22Rv1 (cell line): Measurements from ENCODE around the gene TNFRSF8.

ENCODE experiments used
- H3K27ac ChIP-seq: fragments of 450-650 bp; 2 replicates; pipeline ENCODE4 v1.5.1; 2017
- CTCF ChIP-seq: fragments of 450-650 bp; IDR thresholded peaks from 2 replicates; pipeline ENCODE4 v1.5.1; 2017; ENCODE audit warnings: mild to moderate bottlenecking
- ZFX ChIP-seq: fragments of 450-650 bp; IDR thresholded peaks from 2 replicates; pipeline ENCODE4 v1.6.1; 2017; ENCODE audit warnings: antibody characterized with exemption, borderline replicate concordance

The TNFRSF8 gene

GRCh38 chr1:12111741-12112140 lies 48.6 kb downstream of the TNFRSF8 start:
- no peak overlapping the region for H3K27ac ChIP-seq
- no peak for TF ChIP-seq ZFX

DNA sequence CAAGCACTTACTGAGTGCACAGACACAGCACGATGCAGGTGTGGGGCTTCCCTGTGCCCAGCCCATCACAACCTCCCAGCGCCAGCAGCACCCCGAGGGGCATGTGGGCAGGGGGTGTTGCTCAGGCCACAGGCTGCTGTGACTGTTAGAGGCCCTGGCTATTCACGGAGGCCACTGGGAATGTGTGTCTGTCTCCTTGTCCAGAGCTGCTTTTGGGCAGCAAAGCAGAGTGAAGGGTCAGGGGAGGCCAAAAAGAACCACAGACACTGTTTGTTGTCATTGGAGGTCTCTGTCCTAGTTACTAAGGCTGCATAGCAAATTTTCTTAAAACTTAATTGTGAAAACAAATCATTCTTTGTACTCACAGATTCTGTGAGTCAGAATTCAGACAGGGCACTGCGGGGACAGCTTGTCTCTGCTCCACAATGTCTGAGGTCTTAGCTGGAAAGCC lies 49.6 kb downstream of the TNFRSF8 start:
- no peak for TF ChIP-seq CTCF
- TF ChIP-seq ZFX: no peak
- H3K27ac ChIP-seq: no peak overlapping the region

DNA sequence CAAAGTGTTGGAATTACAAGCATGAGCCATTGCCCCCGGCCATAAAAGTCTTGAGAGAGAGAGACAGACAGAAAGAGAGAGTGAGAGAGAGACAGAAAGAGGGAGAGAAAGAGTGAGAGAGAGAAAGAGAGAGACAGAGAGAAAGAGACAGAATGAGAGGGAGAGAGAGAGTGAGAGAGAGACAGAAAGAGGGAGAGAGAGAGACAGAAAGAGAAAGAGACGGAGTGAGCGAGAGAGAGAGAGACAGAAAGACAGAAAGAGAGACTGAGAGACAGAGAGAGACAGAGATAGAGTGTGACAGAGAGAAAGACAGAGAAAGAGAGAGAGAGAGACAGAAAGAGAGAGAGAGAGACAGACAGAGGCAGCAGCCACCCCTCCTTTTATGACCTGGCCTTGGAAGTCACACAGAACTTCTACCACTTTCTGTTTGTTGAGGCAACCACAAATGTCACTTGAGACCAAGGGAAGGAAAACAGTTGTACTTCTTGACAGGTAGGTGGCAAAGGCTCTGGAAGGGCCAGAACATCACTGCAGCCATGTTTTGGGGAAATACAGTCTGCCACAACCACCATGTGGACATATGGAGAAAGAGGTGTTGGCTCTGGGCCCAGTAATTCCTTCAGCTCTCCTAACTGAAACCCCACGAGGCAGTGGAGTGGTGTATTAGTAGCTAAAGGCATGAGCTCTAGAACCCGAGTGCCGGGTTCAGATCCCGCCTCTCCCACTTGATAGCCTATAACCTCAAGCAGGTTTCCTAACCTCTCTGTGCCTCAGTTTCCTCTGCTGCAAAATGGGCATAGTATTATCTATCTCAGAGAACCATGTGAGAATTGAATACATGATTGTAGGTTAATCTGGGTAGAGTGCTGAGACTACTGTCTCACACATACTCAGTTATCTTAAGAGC lies 50.6 kb downstream of the TNFRSF8 start:
- TF ChIP-seq CTCF (no peak), ZFX (no peak)
- H3K27ac ChIP-seq: no peak overlapping the region

DNA sequence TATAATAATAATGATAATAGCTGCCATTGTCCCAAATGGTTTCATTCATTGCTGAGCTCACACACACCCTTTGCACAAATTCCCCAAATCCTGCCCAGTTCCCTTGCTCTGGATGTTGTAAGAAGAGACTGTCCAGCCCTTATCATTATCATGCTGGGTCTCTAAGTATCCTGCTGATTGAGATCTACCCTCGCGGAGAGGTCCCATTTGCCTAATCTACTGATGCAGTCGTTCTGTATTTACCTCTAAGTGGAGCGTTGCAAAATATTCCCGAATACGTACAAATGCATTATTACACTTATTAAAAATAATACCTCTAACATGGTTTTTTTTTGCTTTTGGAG lies 51.2 kb downstream of the TNFRSF8 start:
- no peak overlapping the region for H3K27ac ChIP-seq
- TF ChIP-seq CTCF: no peak
- no peak for TF ChIP-seq ZFX

GRCh38 chr1:12114916-12115315 lies 51.8 kb downstream of the TNFRSF8 start:
- TF ChIP-seq CTCF (no peak), ZFX (no peak)
- H3K27ac ChIP-seq: no peak overlapping the region

- TF ChIP-seq CTCF (no peak), ZFX (no peak)
Observed at GRCh38 chr1:12121212-12122003, 58.3 kb downstream of the TNFRSF8 start.

DNA sequence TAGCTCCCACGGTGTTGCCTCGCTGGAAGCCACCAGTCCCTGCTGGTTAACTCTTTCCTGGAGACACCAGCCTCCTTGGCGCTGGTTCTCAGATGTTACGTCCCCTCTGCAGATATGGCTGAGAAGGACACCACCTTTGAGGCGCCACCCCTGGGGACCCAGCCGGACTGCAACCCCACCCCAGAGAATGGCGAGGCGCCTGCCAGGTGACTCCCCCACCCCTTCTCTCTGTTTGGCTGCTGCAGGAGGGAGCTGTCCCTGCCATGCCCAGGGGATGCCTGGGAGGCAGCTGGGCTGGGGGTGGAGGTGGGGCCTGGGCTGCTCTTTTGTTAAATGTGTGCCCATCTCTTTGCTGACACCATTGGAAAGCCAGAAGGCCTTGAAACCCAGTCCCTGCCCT lies 60.1 kb downstream of the TNFRSF8 start:
- no peak overlapping the region for H3K27ac ChIP-seq
- TF ChIP-seq ZFX (no peak), CTCF (no peak)

More at GRCh38 chr1:12121212-12122003, 58.3 kb downstream of the TNFRSF8 start:
- H3K27ac ChIP-seq: no peak overlapping the region
